SK-N-MC (cell line): Measurements from ENCODE around the gene TTC9.

Experiments used
- DNase-seq: peaks from one replicate; pipeline ENCODE4 v3.0.0-alpha.2; 2011; ENCODE audit warnings: low read depth, low spot score
- H3K27ac ChIP-seq: fragments of 200-600 bp; sonication (generic); 2 replicates; pipeline ENCODE4 v1.5.1; 2016; ENCODE audit warnings: mixed run types
- H3K36me3 ChIP-seq: fragments of 200-600 bp; sonication (generic); 2 replicates; pipeline ENCODE4 v1.6.1; 2017; ENCODE audit warnings: antibody characterized with exemption, low read length, mixed read lengths; ENCODE audit not compliant: insufficient read depth
- H3K4me3 ChIP-seq: fragments of 200-600 bp; sonication (generic); 2 replicates; pipeline ENCODE4 v1.5.1; 2016
- H3K9ac ChIP-seq: fragments of 200-600 bp; sonication (generic); 2 replicates; pipeline ENCODE4 v1.8.0; 2017; ENCODE audit warnings: mixed run types, mixed read lengths; ENCODE audit not compliant: insufficient read length
- H3K9me3 ChIP-seq: fragments of 200-600 bp; sonication (generic); 2 replicates; pipeline ENCODE4 v1.6.1; 2017; ENCODE audit warnings: low read depth, mild to moderate bottlenecking, antibody characterized with exemption, low read length, moderate library complexity, mixed read lengths
- EZH2 ChIP-seq: fragments of 200-600 bp; sonication (generic); IDR thresholded peaks from one replicate; pipeline ENCODE4 v1.6.1; 2017; ENCODE audit warnings: antibody characterized with exemption
- FOXP2 ChIP-seq: optimal IDR thresholded peaks from 2 replicates; pipeline ENCODE3; 2011; ENCODE audit warnings: mild to moderate bottlenecking, moderate library complexity; ENCODE audit not compliant: insufficient read depth; ENCODE audit errors: extremely low read length, control extremely low read depth
- POLR2AphosphoS5 ChIP-seq: IDR thresholded peaks from 2 replicates; pipeline ENCODE4 v1.6.1; 2012; ENCODE audit warnings: mild to moderate bottlenecking, low read depth, low read length, borderline replicate concordance

Gene TTC9

GRCh38 chr14:70638416-70638815 lies 3.3 kb upstream of the TTC9 start:
- no peak for DNase-seq
- H3K27ac ChIP-seq = no peak overlapping the region
- no peak overlapping the region for H3K4me3 ChIP-seq
- no peak overlapping the region for H3K9ac ChIP-seq
- TF ChIP-seq EZH2 (no peak), FOXP2 (no peak), POLR2AphosphoS5 (no peak)
- no peaks in the 10 kb centered on the region for H3K36me3 ChIP-seq
- H3K9me3 ChIP-seq = no peaks in the 10 kb centered on the region; the same call in 1 of the 2 replicates

GRCh38 chr14:70640938-70641547 lies 673 bp upstream of the TTC9 start:
- Histone ChIP-seq H3K9ac (no peak overlapping the region), H3K9me3 (no peaks in the 10 kb centered on the region; the same call in 1 of the 2 replicates), H3K27ac (no peak overlapping the region), H3K36me3 (no peaks in the 10 kb centered on the region), H3K4me3 (peak overlapping the region; percentile 94)
- no peak for DNase-seq
- no peak for TF ChIP-seq EZH2
- no peak for TF ChIP-seq FOXP2
- TF ChIP-seq POLR2AphosphoS5 = no peak

- TF ChIP-seq POLR2AphosphoS5 (no peak), FOXP2 (no peak), EZH2 (no peak)
- Histone ChIP-seq H3K27ac (no peak overlapping the region), H3K36me3 (no peaks in the 10 kb centered on the region), H3K9ac (peak overlapping the region; percentile 66), H3K9me3 (no peaks in the 10 kb centered on the region), H3K4me3 (peak overlapping the region; percentile 94)
- no peak for DNase-seq
Observed at GRCh38 chr14:70642303-70643235, 853 bp downstream of the TTC9 start.

- H3K27ac ChIP-seq = no peak overlapping the region
- no peak for DNase-seq
- H3K4me3 ChIP-seq = peak overlapping the region; percentile 94
- H3K36me3 ChIP-seq = no peaks in the 10 kb centered on the region
- TF ChIP-seq POLR2AphosphoS5 (no peak), EZH2 (no peak), FOXP2 (no peak)
- no peak overlapping the region for H3K9ac ChIP-seq
- no peaks in the 10 kb centered on the region for H3K9me3 ChIP-seq
Observed at GRCh38 chr14:70643967-70644366, 2.3 kb downstream of the TTC9 start.

GRCh38 chr14:70645892-70646291 lies 4.2 kb downstream of the TTC9 start:
- H3K9ac ChIP-seq = no peak overlapping the region
- no peaks in the 10 kb centered on the region for H3K36me3 ChIP-seq
- no peaks in the 10 kb centered on the region for H3K9me3 ChIP-seq
- H3K27ac ChIP-seq = no peak overlapping the region
- TF ChIP-seq FOXP2 (no peak), POLR2AphosphoS5 (no peak), EZH2 (no peak)
- H3K4me3 ChIP-seq = no peak overlapping the region
- DNase-seq = no peak

- TF ChIP-seq FOXP2 = no peak
- TF ChIP-seq POLR2AphosphoS5 = no peak
- TF ChIP-seq EZH2 = no peak
- no peaks in the 10 kb centered on the region for H3K36me3 ChIP-seq
- DNase-seq = no peak
- no peak overlapping the region for H3K9ac ChIP-seq
- no peaks in the 10 kb centered on the region for H3K9me3 ChIP-seq
- no peak overlapping the region for H3K27ac ChIP-seq
- H3K4me3 ChIP-seq = no peak overlapping the region
Observed at GRCh38 chr14:70646705-70647104, 5.0 kb downstream of the TTC9 start.

GRCh38 chr14:70648346-70648745 lies 6.6 kb downstream of the TTC9 start:
- H3K9ac ChIP-seq = no peak overlapping the region
- TF ChIP-seq POLR2AphosphoS5 (no peak), EZH2 (no peak), FOXP2 (no peak)
- H3K4me3 ChIP-seq = no peak overlapping the region
- H3K9me3 ChIP-seq = no peaks in the 10 kb centered on the region
- no peak for DNase-seq
- H3K36me3 ChIP-seq = no peaks in the 10 kb centered on the region
- H3K27ac ChIP-seq = no peak overlapping the region

- Histone ChIP-seq H3K36me3 (no peaks in the 10 kb centered on the region), H3K4me3 (no peak overlapping the region), H3K27ac (no peak overlapping the region), H3K9me3 (no peaks in the 10 kb centered on the region), H3K9ac (no peak overlapping the region)
- DNase-seq = no peak
- no peak for TF ChIP-seq POLR2AphosphoS5
- TF ChIP-seq EZH2 = no peak
- no peak for TF ChIP-seq FOXP2
Observed at GRCh38 chr14:70649803-70650202, 8.1 kb downstream of the TTC9 start.

GRCh38 chr14:70651522-70651921 lies 9.8 kb downstream of the TTC9 start:
- Histone ChIP-seq H3K36me3 (no peaks in the 10 kb centered on the region), H3K27ac (no peak overlapping the region)

More at GRCh38 chr14:70651522-70651921, 9.8 kb downstream of the TTC9 start:
- TF ChIP-seq POLR2AphosphoS5 (no peak), FOXP2 (no peak), EZH2 (no peak)
- H3K4me3 ChIP-seq = no peak overlapping the region
- no peak for DNase-seq
- H3K9me3 ChIP-seq = no peaks in the 10 kb centered on the region
- H3K9ac ChIP-seq = no peak overlapping the region
